Retinal pigment epithelial cell (primary cell): ENCODE measurements around the gene CD200R1.

Source experiments
- DNase-seq: peaks from one replicate; pipeline ENCODE4 v3.0.0-alpha.2; 2010; ENCODE audit warnings: low read depth
- H3K4me3 ChIP-seq: 2 replicates; pipeline ENCODE4 v1.5.1; 2011; ENCODE audit warnings: mild to moderate bottlenecking, low read length, control low read depth, moderate library complexity
- CTCF ChIP-seq: conservative IDR thresholded peaks from 2 replicates; pipeline ENCODE4 v1.5.1; 2011; ENCODE audit warnings: low read depth, low read length, control low read depth, inconsistent platforms

CD200R1 gene

GRCh38 chr3:112873632-112874031, 101.3 kb downstream of the CD200R1 start:
- no peak for TF ChIP-seq CTCF
- no peak for DNase-seq
- H3K4me3 ChIP-seq = no peak overlapping the region

GRCh38 chr3:112871735-112872134, 103.2 kb downstream of the CD200R1 start:
- no peak for DNase-seq
- H3K4me3 ChIP-seq = no peak overlapping the region
- TF ChIP-seq CTCF = no peak
